Mesenchymal stem cell (in vitro differentiated cells and primary cell): Measurements from ENCODE around the gene PI4K2B.

Experiments
- DNase-seq: peaks from one replicate; pipeline ENCODE4 v3.0.0-alpha.2; 2013
- H2AFZ ChIP-seq: one replicate; pipeline ENCODE4 v1.6.1; 2013; ENCODE audit warnings: low read depth, mild to moderate bottlenecking, control low read depth, inconsistent platforms, low read length, moderate library complexity
- H2AK5ac ChIP-seq: 2 replicates; pipeline ENCODE4 v1.6.1; 2013; ENCODE audit warnings: low read length, moderate library complexity, mild to moderate bottlenecking, inconsistent platforms; ENCODE audit not compliant: severe bottlenecking
- H2BK120ac ChIP-seq: one replicate; pipeline ENCODE4 v1.6.1; 2013; ENCODE audit warnings: low read depth, mild to moderate bottlenecking, inconsistent platforms, low read length, moderate library complexity
- H2BK12ac ChIP-seq, 2 experiments: one replicate each; pipeline ENCODE4 v1.6.1; 2013; ENCODE audit warnings: inconsistent platforms in 2 of 2, low read length in 2 of 2, mild to moderate bottlenecking in 2 of 2, moderate library complexity in 2 of 2, control low read depth in 1 of 2
- H2BK15ac ChIP-seq: one replicate; pipeline ENCODE4 v1.6.1; 2013; ENCODE audit warnings: mild to moderate bottlenecking, low read depth, inconsistent platforms; ENCODE audit not compliant: poor library complexity, severe bottlenecking
- H2BK5ac ChIP-seq: 2 replicates; pipeline ENCODE4 v1.6.1; 2013; ENCODE audit warnings: low read depth, mild to moderate bottlenecking, low read length, control low read depth, inconsistent platforms; ENCODE audit not compliant: poor library complexity, severe bottlenecking
- H3K14ac ChIP-seq, 2 experiments: one replicate each; pipeline ENCODE4 v1.6.1; 2013; ENCODE audit warnings: inconsistent platforms in 2 of 2, low read length in 2 of 2, control low read depth in 1 of 2, mild to moderate bottlenecking in 1 of 2, moderate library complexity in 1 of 2
- H3K18ac ChIP-seq, 2 experiments: one replicate each; pipeline ENCODE4 v1.6.1; 2013; ENCODE audit warnings: inconsistent platforms in 2 of 2, low read length in 2 of 2, control low read depth in 1 of 2, low read depth in 1 of 2, mild to moderate bottlenecking in 1 of 2
- H3K23ac ChIP-seq, 2 experiments: one replicate each; pipeline ENCODE4 v1.6.1; 2013; ENCODE audit warnings: inconsistent platforms in 2 of 2, low read length in 2 of 2, mild to moderate bottlenecking in 2 of 2, moderate library complexity in 2 of 2, control low read depth in 1 of 2
- H3K27ac ChIP-seq: 2 replicates; pipeline ENCODE4 v1.5.1; 2013; ENCODE audit warnings: mild to moderate bottlenecking, moderate library complexity, low read length, control low read depth, inconsistent platforms; ENCODE audit not compliant: poor library complexity, severe bottlenecking
- H3K27me3 ChIP-seq, 2 experiments: 2 replicates each; pipeline versions ENCODE4 v1.6.1 to v1.7.0; 2013; ENCODE audit warnings: low read length in 2 of 2, mild to moderate bottlenecking in 2 of 2, moderate library complexity in 2 of 2, control low read depth in 1 of 2, inconsistent platforms in 1 of 2; ENCODE audit not compliant: control insufficient read depth in 1 of 2, insufficient read depth in 1 of 2
- H3K36me3 ChIP-seq, 2 experiments: 2 replicates each; pipeline versions ENCODE4 v1.6.1 to v1.7.0; 2013; ENCODE audit warnings: low read length in 2 of 2, control low read depth in 1 of 2, inconsistent platforms in 1 of 2, low read depth in 1 of 2, mild to moderate bottlenecking in 1 of 2; ENCODE audit not compliant: insufficient read depth in 2 of 2, control insufficient read depth in 1 of 2
- H3K4ac ChIP-seq, 2 experiments: one replicate each; pipeline ENCODE4 v1.6.1; 2013; ENCODE audit warnings: inconsistent platforms in 2 of 2, low read length in 2 of 2, mild to moderate bottlenecking in 2 of 2, moderate library complexity in 2 of 2, control low read depth in 1 of 2, low read depth in 1 of 2
- H3K4me1 ChIP-seq: 2 replicates; pipeline ENCODE4 v1.6.1; 2013; ENCODE audit warnings: low read depth, low read length, control low read depth; ENCODE audit not compliant: control insufficient read depth, insufficient read depth
- H3K4me2 ChIP-seq: 2 replicates; pipeline ENCODE4 v1.6.1; 2013; ENCODE audit warnings: low read length, mild to moderate bottlenecking, inconsistent platforms; ENCODE audit not compliant: poor library complexity, severe bottlenecking
- H3K4me3 ChIP-seq, 2 experiments: 2 replicates each; pipeline versions ENCODE4 v1.5.1 to v1.7.0; 2013; ENCODE audit warnings: low read length in 2 of 2, mild to moderate bottlenecking in 2 of 2, control low read depth in 1 of 2, low read depth in 1 of 2; ENCODE audit not compliant: insufficient read depth in 1 of 2
- H3K79me1 ChIP-seq: replicated peaks from 2 replicates; pipeline ENCODE4 v1.6.1; 2013; ENCODE audit warnings: mild to moderate bottlenecking, control low read depth, low read length, inconsistent platforms; ENCODE audit not compliant: poor library complexity, severe bottlenecking
- H3K9ac ChIP-seq: 2 replicates; pipeline ENCODE4 v1.7.0; 2013; ENCODE audit warnings: mild to moderate bottlenecking, low read length, moderate library complexity
- H3K9me3 ChIP-seq: 2 replicates; pipeline ENCODE4 v1.7.0; 2013; ENCODE audit warnings: mild to moderate bottlenecking, low read length; ENCODE audit not compliant: control insufficient read depth
- H4K8ac ChIP-seq: one replicate; pipeline ENCODE4 v1.6.1; 2013; ENCODE audit warnings: inconsistent platforms, mild to moderate bottlenecking, low read length, moderate library complexity
- H4K91ac ChIP-seq: one replicate; pipeline ENCODE4 v1.6.1; 2013; ENCODE audit warnings: mild to moderate bottlenecking, low read length, inconsistent platforms
- WGBS: methylation state at CpG from one replicate; pipeline ENCODE4 v1.1.7; 2013; ENCODE audit warnings: mixed read lengths; 5-methylcytosine and 5-hydroxymethylcytosine counted together

The PI4K2B gene

GRCh38 chr4:25302626-25303025 lies 68.8 kb downstream of the PI4K2B start:
- Histone ChIP-seq H3K27ac (no peak overlapping the region), H3K4me1 (no peaks in the 10 kb centered on the region), H2AFZ (no peak overlapping the region), H3K9ac (no peak overlapping the region), H2BK120ac (no peak overlapping the region), H4K91ac (no peak overlapping the region), H2BK5ac (no peak overlapping the region), H3K18ac (no peak overlapping the region), H4K8ac (no peak overlapping the region), H3K14ac (no peak overlapping the region), H2AK5ac (no peak overlapping the region), H3K79me1 (no peaks in the 10 kb centered on the region), H3K36me3 (no peaks in the 10 kb centered on the region), H3K4me2 (no peak overlapping the region), H3K4ac (no peak overlapping the region), H3K9me3 (no peaks in the 10 kb centered on the region), H2BK12ac (no peak overlapping the region), H3K23ac (no peak overlapping the region), H3K27me3 (peaks cover 0 to 11% of the 10 kb centered on the region in 2 experiments), H3K4me3 (no peak overlapping the region), H2BK15ac (no peak overlapping the region)
- WGBS, result 85% methylated on average over 7 of the region's 9 CpGs
- DNase-seq, result no peak

- Histone ChIP-seq H3K4me3 (no peak overlapping the region), H2BK5ac (no peak overlapping the region), H3K4me1 (peaks cover 1% of the 10 kb centered on the region), H3K4ac (no peak overlapping the region), H2BK12ac (no peak overlapping the region), H3K18ac (peak overlapping the region in 1 of 2 experiments; percentile 2), H3K9me3 (no peaks in the 10 kb centered on the region), H2AFZ (no peak overlapping the region), H3K23ac (no peak overlapping the region), H2AK5ac (no peak overlapping the region), H2BK120ac (no peak overlapping the region), H2BK15ac (no peak overlapping the region), H3K79me1 (no peaks in the 10 kb centered on the region), H3K4me2 (no peak overlapping the region), H3K36me3 (no peaks in the 10 kb centered on the region), H3K14ac (no peak overlapping the region), H4K91ac (no peak overlapping the region), H3K27ac (no peak overlapping the region), H3K27me3 (peaks cover 0 to 11% of the 10 kb centered on the region in 2 experiments), H4K8ac (no peak overlapping the region), H3K9ac (no peak overlapping the region)
- no peak for DNase-seq
- 100% methylated on average over 1 of the region's 3 CpGs for WGBS
Observed at GRCh38 chr4:25303578-25303977, 69.7 kb downstream of the PI4K2B start.

- Histone ChIP-seq H2BK120ac (no peak overlapping the region), H3K4me3 (no peak overlapping the region), H3K23ac (no peak overlapping the region), H4K8ac (no peak overlapping the region), H3K27me3 (no peaks in the 10 kb centered on the region), H2BK12ac (no peak overlapping the region), H3K9me3 (no peaks in the 10 kb centered on the region), H2AFZ (no peak overlapping the region), H3K79me1 (no peaks in the 10 kb centered on the region), H3K4me2 (no peak overlapping the region), H2BK5ac (no peak overlapping the region), H3K14ac (no peak overlapping the region), H4K91ac (no peak overlapping the region), H3K4ac (no peak overlapping the region), H2AK5ac (no peak overlapping the region), H2BK15ac (no peak overlapping the region), H3K36me3 (no peaks in the 10 kb centered on the region), H3K18ac (no peak overlapping the region), H3K9ac (no peak overlapping the region), H3K4me1 (peaks cover 4% of the 10 kb centered on the region), H3K27ac (no peak overlapping the region)
- 74% methylated on average over 4 of the region's 4 CpGs for WGBS
- no peak for DNase-seq
Observed at GRCh38 chr4:25306518-25307057, 72.8 kb downstream of the PI4K2B start.

DNA sequence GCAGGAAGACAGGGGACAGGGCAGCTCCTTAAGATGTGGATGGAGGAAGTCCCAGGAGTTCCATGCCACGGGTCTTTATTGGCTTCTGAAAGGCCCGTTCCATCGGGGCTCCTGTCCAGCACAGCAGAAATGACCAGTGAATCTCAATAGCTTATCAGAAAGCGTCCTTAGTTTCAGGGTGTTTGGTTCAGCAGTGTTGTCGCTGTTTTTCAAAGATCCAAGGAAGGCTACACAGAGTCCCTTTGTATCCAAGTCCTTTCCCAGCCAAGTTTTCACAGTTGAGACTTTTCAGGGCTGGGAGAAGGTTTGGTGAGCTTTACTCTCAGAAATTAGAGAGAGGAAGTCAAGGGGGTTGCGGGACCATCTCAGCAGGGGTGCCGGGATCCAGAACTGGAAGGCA lies 73.8 kb downstream of the PI4K2B start:
- Histone ChIP-seq H3K27ac (no peak overlapping the region), H3K79me1 (no peaks in the 10 kb centered on the region), H3K4ac (no peak overlapping the region), H2BK120ac (no peak overlapping the region), H3K4me1 (peaks cover 4% of the 10 kb centered on the region), H4K91ac (no peak overlapping the region), H2BK12ac (no peak overlapping the region), H3K9ac (no peak overlapping the region), H2BK5ac (no peak overlapping the region), H3K18ac (no peak overlapping the region), H3K27me3 (no peaks in the 10 kb centered on the region), H3K4me2 (no peak overlapping the region), H3K4me3 (no peak overlapping the region), H4K8ac (no peak overlapping the region), H3K23ac (no peak overlapping the region), H2AFZ (no peak overlapping the region), H3K14ac (no peak overlapping the region), H2AK5ac (no peak overlapping the region), H3K36me3 (no peaks in the 10 kb centered on the region), H3K9me3 (no peaks in the 10 kb centered on the region), H2BK15ac (no peak overlapping the region)
- no peak for DNase-seq
- WGBS, result 93% methylated on average over 7 of the region's 7 CpGs
